ENCODE measurements around the gene ERF. TPM values are rescaled to one million over a fixed set of nuclear protein-coding genes. Genes with fewer than 3 reads are reported as not detected.
A peak's percentile ranks its signal among the peaks of the same experiment; 100 is the strongest.

Gene ERF
- total and polyA plus RNA-seq, 3 experiments from 2014 or later = 5.1 to 64.7 (median 58.7) TPM

DNA sequence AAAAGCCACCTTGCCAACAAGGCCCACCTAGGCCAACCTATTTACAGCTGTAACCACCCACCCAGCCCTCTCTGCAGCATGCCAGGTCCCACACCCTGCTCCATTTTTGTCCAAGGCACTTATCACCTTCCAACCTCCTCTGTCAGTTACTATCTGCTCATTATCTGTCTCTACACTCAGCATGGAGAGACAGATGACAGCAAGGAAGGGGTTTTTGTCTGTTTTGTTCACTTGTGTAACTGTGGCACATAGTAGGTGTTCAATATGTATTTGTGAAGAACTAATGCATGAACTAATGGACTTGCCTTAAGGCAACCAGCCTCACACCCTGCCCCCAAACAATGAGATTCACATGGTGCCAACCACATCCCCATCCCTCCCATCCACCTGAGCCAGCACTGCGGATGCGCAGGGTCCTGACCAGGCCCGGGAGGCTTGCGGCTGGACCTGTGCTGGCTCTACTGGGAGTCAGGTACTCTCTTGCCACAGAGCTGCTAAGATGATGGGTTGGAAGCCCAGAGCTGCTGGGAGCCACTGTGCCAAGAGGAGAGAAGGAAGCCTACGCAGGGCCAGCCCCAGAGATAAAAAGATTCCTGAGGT lies 54.7 kb downstream of the ERF start:
- CTCF ChIA-PET = interaction anchor here (1.0 to 2.3 kb wide), 8 partner anchors 15 to 122 kb away, joined by 3 to 13 read pairs (median 4); partner anchors contain the start of genes DEDD2 and ZNF526
- H3K4me1 Mint-ChIP-seq = peaks cover 83 to 92% (median 89%) of the 10 kb centered on the region in 3 donors
- no peaks in the 10 kb centered on the region for H3K9me3 Mint-ChIP-seq
- peak overlapping the region; percentile 85 to 98 (median 97) for H3K27ac Mint-ChIP-seq
- peak in 1 of 5 donors; percentile 23 for DNase-seq
- POLR2A ChIA-PET = interaction anchor here (0.9 to 2.3 kb wide), 7 partner anchors 15 to 70 kb away, joined by 5 to 11 read pairs (median 6); partner anchors contain the start of genes DEDD2, GSK3A and ZNF526
- Histone ChIP-seq H3K27me3 (ENCODE audit: insufficient read depth, low read length, poor library complexity, severe bottlenecking) (no peaks in the 10 kb centered on the region), H3K4me1 (ENCODE audit: insufficient read depth, low read length) (peaks cover 96% of the 10 kb centered on the region), H3K27ac (ENCODE audit: low read depth, low read length) (peak overlapping the region; percentile 88), H3K36me3 (ENCODE audit: insufficient read depth, low read length) (peaks cover 31% of the 10 kb centered on the region), H3K4me3 (ENCODE audit: low read length) (peak overlapping the region; percentile 61), H3K9me3 (ENCODE audit: low read length) (no peaks in the 10 kb centered on the region)
- peaks cover 8 to 76% (median 11%) of the 10 kb centered on the region in 3 donors for H3K36me3 Mint-ChIP-seq
- H3K4me3 Mint-ChIP-seq = peak overlapping the region; percentile 77 to 92 (median 86)
- peaks cover 0 to 1% of the 10 kb centered on the region in 2 donors for H3K27me3 Mint-ChIP-seq

DNA sequence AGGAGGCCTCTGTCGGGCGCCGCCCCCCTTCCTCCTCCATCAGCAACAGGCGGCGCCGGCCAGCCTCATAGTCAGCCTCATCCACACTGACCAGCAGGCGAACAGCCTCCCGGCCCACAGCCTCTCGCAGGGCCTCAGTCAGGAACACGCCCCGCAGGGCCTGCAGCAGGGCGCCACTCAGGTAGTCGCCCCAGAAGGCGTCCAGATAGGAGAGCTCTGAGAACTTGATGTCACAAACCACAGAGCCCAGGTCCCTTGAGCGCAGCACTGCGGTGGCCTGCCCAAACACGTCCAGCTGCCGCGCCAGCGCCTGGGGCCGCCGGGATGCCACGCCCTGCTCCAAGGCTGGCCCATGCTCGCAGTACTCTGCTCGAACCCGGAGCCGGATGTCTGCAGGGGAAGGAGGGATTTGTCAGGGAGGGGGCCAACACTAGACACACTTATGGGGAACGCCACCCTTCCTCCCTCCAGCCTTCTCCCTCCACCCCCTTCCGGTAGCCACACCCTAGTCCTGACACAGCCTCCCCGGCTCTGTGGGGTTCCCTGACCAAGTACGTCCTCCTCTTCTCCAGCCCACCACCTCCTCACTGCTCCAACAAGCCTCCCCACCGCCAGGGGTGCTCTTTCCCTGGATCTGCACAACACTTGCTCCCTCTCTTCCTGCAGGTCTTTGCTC lies 55.4 kb downstream of the ERF start:
- H3K4me1 ChIP-seq (ENCODE audit: insufficient read depth, low read length) = peaks cover 93% of the 10 kb centered on the region
- H3K9me3 ChIP-seq (ENCODE audit: low read length) = no peaks in the 10 kb centered on the region
- peak in 4 of 5 donors; percentile 54 to 73 (median 56) for DNase-seq
- ChIA-PET CTCF (interaction anchor here (1.0 to 2.7 kb wide), 12 partner anchors 15 to 90 kb away, joined by 3 to 13 read pairs (median 4); partner anchors contain the start of genes DEDD2, GSK3A and ZNF526), POLR2A (interaction anchor here (0.6 to 2.3 kb wide), 12 partner anchors 14 to 84 kb away, joined by 3 to 11 read pairs (median 5); partner anchors contain the start of genes DEDD2, GSK3A and ZNF526)
- Mint-ChIP-seq H3K27me3 (peaks cover 0 to 1% of the 10 kb centered on the region in 2 donors), H3K27ac (peak overlapping the region; percentile 85 to 98 (median 97)), H3K4me3 (peak overlapping the region; percentile 64 to 92 (median 86)), H3K36me3 (peaks cover 3 to 70% (median 11%) of the 10 kb centered on the region in 3 donors), H3K4me1 (peaks cover 78 to 85% (median 82%) of the 10 kb centered on the region in 3 donors), H3K9me3 (no peaks in the 10 kb centered on the region)
- H3K27me3 ChIP-seq (ENCODE audit: insufficient read depth, low read length, poor library complexity, severe bottlenecking) = no peaks in the 10 kb centered on the region
- H3K36me3 ChIP-seq (ENCODE audit: insufficient read depth, low read length) = peaks cover 27% of the 10 kb centered on the region
- peak overlapping the region; percentile 88 for H3K27ac ChIP-seq (ENCODE audit: low read depth, low read length)
- peak overlapping the region; percentile 61 for H3K4me3 ChIP-seq (ENCODE audit: low read length)

DNA sequence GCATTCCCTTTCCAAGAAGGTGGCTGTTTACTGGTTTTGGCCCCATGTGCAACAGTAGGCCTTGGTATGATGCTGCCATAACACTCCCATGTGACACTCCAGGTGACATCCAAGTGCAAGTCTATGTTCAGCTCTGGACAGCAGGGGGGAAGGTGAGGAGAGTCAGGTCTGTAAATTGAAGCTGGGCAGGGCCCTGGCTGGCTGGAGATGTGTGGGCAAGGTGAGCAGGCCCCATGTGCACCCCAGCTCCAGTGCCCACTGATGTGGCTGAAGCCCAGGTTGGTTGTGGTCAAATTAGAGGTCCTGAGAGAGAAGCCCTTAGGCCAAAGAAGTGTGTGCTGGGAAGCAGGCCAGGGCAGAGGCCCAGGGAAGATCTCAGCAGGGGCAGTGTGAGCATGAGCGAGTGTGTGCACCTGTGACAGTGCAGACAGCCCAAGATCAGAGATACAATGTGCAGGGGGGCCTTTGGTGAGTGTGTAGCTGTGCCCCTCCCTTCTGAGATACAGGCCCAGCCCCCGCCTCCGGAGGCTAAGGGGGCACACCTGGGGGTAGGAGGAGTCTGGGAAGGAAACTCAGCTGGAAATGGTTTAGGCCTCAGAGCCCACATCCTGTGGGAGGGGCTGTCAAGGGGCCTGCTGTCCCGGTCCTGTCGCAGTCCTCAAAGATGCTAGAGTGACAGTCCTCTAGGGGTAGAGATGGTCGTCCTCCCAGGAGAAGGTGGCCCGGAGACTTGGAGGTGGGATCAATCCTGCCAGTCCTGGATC lies 56.1 kb downstream of the ERF start:
- Histone ChIP-seq H3K27me3 (ENCODE audit: insufficient read depth, low read length, poor library complexity, severe bottlenecking) (no peaks in the 10 kb centered on the region), H3K9me3 (ENCODE audit: low read length) (no peaks in the 10 kb centered on the region), H3K36me3 (ENCODE audit: insufficient read depth, low read length) (peaks cover 22% of the 10 kb centered on the region), H3K4me1 (ENCODE audit: insufficient read depth, low read length) (peaks cover 87% of the 10 kb centered on the region), H3K27ac (ENCODE audit: low read depth, low read length) (peak overlapping the region; percentile 88), H3K4me3 (ENCODE audit: low read length) (peak overlapping the region; percentile 61)
- Mint-ChIP-seq H3K4me1 (peaks cover 77 to 84% (median 81%) of the 10 kb centered on the region in 3 donors), H3K27ac (peak overlapping the region; percentile 85 to 98 (median 97)), H3K36me3 (peaks cover 3 to 63% (median 13%) of the 10 kb centered on the region in 3 donors), H3K4me3 (peak overlapping the region; percentile 64 to 92 (median 86)), H3K27me3 (peaks cover 0 to 1% of the 10 kb centered on the region in 2 donors), H3K9me3 (no peaks in the 10 kb centered on the region)
- ChIA-PET CTCF (interaction anchor here (1.0 to 2.7 kb wide), 12 partner anchors 14 to 89 kb away, joined by 3 to 13 read pairs (median 4); partner anchors contain the start of genes DEDD2, GSK3A, POU2F2 and ZNF526), POLR2A (interaction anchor here (0.6 to 2.3 kb wide), 12 partner anchors 14 to 85 kb away, joined by 3 to 11 read pairs (median 5); partner anchors contain the start of genes DEDD2, GSK3A and ZNF526)
- DNase-seq = peak; percentile 73 to 91 (median 86)

Other genes starting within 250 kb of the ERF start
- under 1 TPM; 0.31 to 0.39 TPM for gene GRIK5, start 184.9 kb downstream of the ERF start, total RNA-seq
- gene GRIK5, start 184.9 kb downstream of the ERF start, polyA plus RNA-seq = not detected
- gene ZNF574, start 179.0 kb downstream of the ERF start, total RNA-seq = 10 to 100 TPM; 18.8 to 21.9 TPM
- gene ZNF574, start 179.0 kb downstream of the ERF start, polyA plus RNA-seq = 24.9 TPM
- gene POU2F2, start 122.7 kb downstream of the ERF start, total RNA-seq = 10 to 100 TPM; 46.7 to 47.9 TPM
- 8.5 TPM for gene POU2F2, start 122.7 kb downstream of the ERF start, polyA plus RNA-seq
- gene DEDD2, start 37.5 kb downstream of the ERF start, total RNA-seq = 10 to 100 TPM; 30.0 to 32.7 TPM
- 163 TPM for gene DEDD2, start 37.5 kb downstream of the ERF start, polyA plus RNA-seq
- 10 to 100 TPM; 18.4 to 20.5 TPM for gene ZNF526, start 34.8 kb downstream of the ERF start, total RNA-seq
- 9.0 TPM for gene ZNF526, start 34.8 kb downstream of the ERF start, polyA plus RNA-seq
- 10 to 100 TPM; 52.9 to 53.5 TPM for gene GSK3A, start 12.5 kb downstream of the ERF start, total RNA-seq
- 23.8 TPM for gene GSK3A, start 12.5 kb downstream of the ERF start, polyA plus RNA-seq
- gene CIC, start 14.1 kb upstream of the ERF start, total RNA-seq = 10 to 100 TPM; 53.9 to 60.4 TPM
- 2.7 TPM for gene CIC, start 14.1 kb upstream of the ERF start, polyA plus RNA-seq
- gene PRR19, start 47.0 kb upstream of the ERF start, total RNA-seq = 1 to 10 TPM in 1 of 2 experiments, under 1 TPM in 1; 0.73 to 1.0 TPM
- gene PRR19, start 47.0 kb upstream of the ERF start, polyA plus RNA-seq = 0.64 TPM
- gene PAFAH1B3, start 47.5 kb upstream of the ERF start, total RNA-seq = 10 to 100 TPM; 48.1 to 48.9 TPM
- 36.9 TPM for gene PAFAH1B3, start 47.5 kb upstream of the ERF start, polyA plus RNA-seq
- under 1 TPM in 1 of 2 experiments, not detected in 1; 0.15 TPM for gene TMEM145, start 58.2 kb upstream of the ERF start, total RNA-seq
- not detected for gene TMEM145, start 58.2 kb upstream of the ERF start, polyA plus RNA-seq
- gene MEGF8, start 70.5 kb upstream of the ERF start, total RNA-seq = 10 to 100 TPM; 10.2 to 10.6 TPM
- gene MEGF8, start 70.5 kb upstream of the ERF start, polyA plus RNA-seq = 0.41 TPM
- gene CNFN, start 135.2 kb upstream of the ERF start, total RNA-seq = not detected
- not detected for gene CNFN, start 135.2 kb upstream of the ERF start, polyA plus RNA-seq
- 10 to 100 TPM; 22.2 to 22.7 TPM for gene LIPE, start 172.3 kb upstream of the ERF start, total RNA-seq
- gene LIPE, start 172.3 kb upstream of the ERF start, polyA plus RNA-seq = 5.0 TPM
- not detected for gene CXCL17, start 187.8 kb upstream of the ERF start, total RNA-seq
- not detected for gene CXCL17, start 187.8 kb upstream of the ERF start, polyA plus RNA-seq

Measured in CD8-positive, alpha-beta memory T cell (primary cell).